ENCODE measurements around the gene NTF3.

The NTF3 gene

GRCh38 chr12:5464096-5464495, 32.2 kb downstream of the NTF3 start:
- TF ChIP-seq POLR2AphosphoS5 (IDR thresholded peaks at IDR 0.05; ENCODE audit: low read depth, low read length), result no peak
- no peak for TF ChIP-seq REST (IDR thresholded peaks at IDR 0.05; ENCODE audit: insufficient read depth in 1 of 2, low read depth in 2 of 2, low read length in 2 of 2)
- no peak for TF ChIP-seq TAF1 (IDR thresholded peaks at IDR 0.05; ENCODE audit: borderline replicate concordance, insufficient read depth, low read length)
- no peak for TF ChIP-seq FOXP2 (optimal IDR thresholded peaks at IDR 0.05; ENCODE audit: borderline replicate concordance, extremely low read depth, extremely low read length, insufficient read depth)
- TF ChIP-seq SIN3A (IDR thresholded peaks at IDR 0.05; ENCODE audit: borderline replicate concordance, insufficient read depth, low read length), result no peak

- TF ChIP-seq SIN3A (IDR thresholded peaks at IDR 0.05; ENCODE audit: borderline replicate concordance, insufficient read depth, low read length) (no peak), POLR2AphosphoS5 (IDR thresholded peaks at IDR 0.05; ENCODE audit: low read depth, low read length) (no peak), FOXP2 (optimal IDR thresholded peaks at IDR 0.05; ENCODE audit: borderline replicate concordance, extremely low read depth, extremely low read length, insufficient read depth) (no peak), REST (IDR thresholded peaks at IDR 0.05; ENCODE audit: insufficient read depth in 1 of 2, low read depth in 2 of 2, low read length in 2 of 2) (no peak), TAF1 (IDR thresholded peaks at IDR 0.05; ENCODE audit: borderline replicate concordance, insufficient read depth, low read length) (no peak)
Observed at GRCh38 chr12:5465384-5465783, 33.5 kb downstream of the NTF3 start.

DNA sequence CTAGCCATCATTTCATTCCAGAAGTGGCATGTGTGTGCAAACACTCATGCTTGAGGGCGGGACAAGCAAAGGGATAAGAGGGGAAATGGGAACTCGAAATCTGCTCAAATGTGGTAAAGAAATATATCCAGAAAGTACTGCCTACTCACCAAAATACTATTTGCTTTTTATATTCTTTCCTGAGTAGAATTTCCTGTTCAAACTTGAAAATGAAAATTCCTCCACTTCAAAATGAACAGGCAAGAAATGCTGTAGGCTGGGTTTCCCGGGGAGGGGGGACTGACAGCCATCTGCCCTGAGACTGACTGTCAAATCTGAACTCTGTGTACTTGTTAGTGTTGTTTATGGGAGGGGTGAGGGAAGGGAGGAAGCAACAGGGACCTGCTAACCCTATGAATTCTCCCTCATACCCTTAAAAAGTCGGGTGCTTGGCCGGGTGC, 34.6 kb downstream of the NTF3 start:
- TF ChIP-seq POLR2AphosphoS5 (IDR thresholded peaks at IDR 0.05; ENCODE audit: low read depth, low read length), result no peak
- no peak for TF ChIP-seq TAF1 (IDR thresholded peaks at IDR 0.05; ENCODE audit: borderline replicate concordance, insufficient read depth, low read length)
- no peak for TF ChIP-seq SIN3A (IDR thresholded peaks at IDR 0.05; ENCODE audit: borderline replicate concordance, insufficient read depth, low read length)
- no peak for TF ChIP-seq REST (IDR thresholded peaks at IDR 0.05; ENCODE audit: insufficient read depth in 1 of 2, low read depth in 2 of 2, low read length in 2 of 2)
- no peak for TF ChIP-seq FOXP2 (optimal IDR thresholded peaks at IDR 0.05; ENCODE audit: borderline replicate concordance, extremely low read depth, extremely low read length, insufficient read depth)

DNA sequence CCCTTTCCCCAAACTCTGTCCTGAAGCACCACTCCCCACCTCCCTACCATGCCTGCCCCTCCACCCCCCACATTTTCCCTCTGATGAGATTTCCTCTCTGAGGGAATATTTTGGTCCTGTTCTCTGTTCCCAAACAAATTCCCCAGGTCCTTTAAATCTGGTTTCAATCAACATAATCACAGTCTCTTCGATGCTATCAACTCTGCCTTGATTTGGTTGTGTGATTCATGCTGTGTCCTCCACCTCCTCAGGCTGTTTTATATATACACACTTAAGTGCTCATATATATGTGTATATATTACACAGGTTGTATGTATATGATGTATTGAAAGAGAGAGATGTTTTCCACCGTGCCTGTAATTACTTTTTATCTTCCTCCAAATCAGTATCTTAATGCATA, 36.0 kb downstream of the NTF3 start:
- TF ChIP-seq FOXP2 (optimal IDR thresholded peaks at IDR 0.05; ENCODE audit: borderline replicate concordance, extremely low read depth, extremely low read length, insufficient read depth) (no peak), POLR2AphosphoS5 (IDR thresholded peaks at IDR 0.05; ENCODE audit: low read depth, low read length) (no peak), REST (IDR thresholded peaks at IDR 0.05; ENCODE audit: insufficient read depth in 1 of 2, low read depth in 2 of 2, low read length in 2 of 2) (no peak), TAF1 (IDR thresholded peaks at IDR 0.05; ENCODE audit: borderline replicate concordance, insufficient read depth, low read length) (no peak), SIN3A (IDR thresholded peaks at IDR 0.05; ENCODE audit: borderline replicate concordance, insufficient read depth, low read length) (no peak)

DNA sequence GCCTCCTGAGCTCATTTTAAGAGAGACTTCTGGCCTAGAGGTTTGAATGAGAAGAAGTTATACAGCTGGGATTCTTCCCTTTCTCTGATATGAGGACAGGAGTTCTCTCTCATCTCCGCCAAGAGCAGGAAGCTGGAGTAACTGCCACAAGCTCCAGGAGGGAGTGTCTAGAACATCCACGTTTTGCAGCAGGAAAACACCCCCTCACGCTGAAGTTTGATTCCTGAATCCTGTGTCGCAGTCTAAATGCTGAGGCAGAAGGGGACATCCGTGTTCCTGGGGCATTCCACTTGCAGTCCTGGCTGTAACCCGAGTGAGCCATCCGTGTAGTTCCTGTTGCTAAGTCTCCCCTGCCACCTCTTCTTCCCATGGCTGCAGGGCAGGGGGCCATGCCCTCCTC, 38.3 kb downstream of the NTF3 start:
- TF ChIP-seq REST (IDR thresholded peaks at IDR 0.05; ENCODE audit: insufficient read depth in 1 of 2, low read depth in 2 of 2, low read length in 2 of 2) (no peak), FOXP2 (optimal IDR thresholded peaks at IDR 0.05; ENCODE audit: borderline replicate concordance, extremely low read depth, extremely low read length, insufficient read depth) (no peak), POLR2AphosphoS5 (IDR thresholded peaks at IDR 0.05; ENCODE audit: low read depth, low read length) (no peak), SIN3A (IDR thresholded peaks at IDR 0.05; ENCODE audit: borderline replicate concordance, insufficient read depth, low read length) (no peak), TAF1 (IDR thresholded peaks at IDR 0.05; ENCODE audit: borderline replicate concordance, insufficient read depth, low read length) (no peak)

All from PFSK-1 (cell line).